Caki2 (cell line): Measurements from ENCODE around the gene CDH4. TPM values are rescaled to one million over a fixed set of nuclear protein-coding genes. Genes with fewer than 3 reads are reported as not detected.
"Not testable (repeated sequence)": the region's sequence is repeated elsewhere in the genome, so short reads cannot be mapped to it uniquely, and the experiment has no call there.

Source experiments
- DNase-seq: peaks from one replicate; pipeline ENCODE4 v3.0.0-alpha.2; 2015; ENCODE audit warnings: low read depth
- in situ Hi-C: cut with HindIII; loops from 2 replicates; pipeline ENCODE4 v1.10.0; 2016; ENCODE audit warnings: low sequenced_read_pairs, low pct_unique_long_range_greater_than_20kb, mixed read lengths
- total RNA-seq: library from RNA; depleted of rRNA; stranded (reverse); fragments of >200 nt; shearing (Covaris generic); gene quantifications from 2 replicates; pipeline ENCODE4 v1.2.3, GENCODE V29; 2014; ENCODE audit warnings: low replicate concordance

The CDH4 gene
- total RNA-seq, 1 experiment from 2014 or later = 2.7 TPM

DNA sequence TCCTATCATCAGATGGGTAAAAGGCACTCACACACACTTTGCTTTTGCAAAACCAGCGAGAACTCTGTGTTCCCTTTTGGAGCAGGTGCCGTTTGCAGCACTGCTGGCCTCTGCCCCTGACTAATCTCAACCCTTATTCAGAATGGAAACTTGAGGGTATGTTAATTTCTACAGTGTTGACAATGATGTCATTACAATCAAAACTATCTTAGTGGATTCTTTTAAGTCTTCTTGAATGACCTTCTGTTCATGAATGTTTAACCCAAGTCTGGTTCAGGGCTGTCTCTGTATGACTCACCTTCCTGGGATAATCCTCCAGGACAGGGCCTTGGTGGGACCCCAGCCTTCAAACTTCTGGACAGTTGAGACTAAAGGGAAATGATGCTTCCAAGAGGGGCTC lies 197.9 kb downstream of the CDH4 start:
- peak; percentile 48 for DNase-seq
- in situ Hi-C loops = no loop called here

DNA sequence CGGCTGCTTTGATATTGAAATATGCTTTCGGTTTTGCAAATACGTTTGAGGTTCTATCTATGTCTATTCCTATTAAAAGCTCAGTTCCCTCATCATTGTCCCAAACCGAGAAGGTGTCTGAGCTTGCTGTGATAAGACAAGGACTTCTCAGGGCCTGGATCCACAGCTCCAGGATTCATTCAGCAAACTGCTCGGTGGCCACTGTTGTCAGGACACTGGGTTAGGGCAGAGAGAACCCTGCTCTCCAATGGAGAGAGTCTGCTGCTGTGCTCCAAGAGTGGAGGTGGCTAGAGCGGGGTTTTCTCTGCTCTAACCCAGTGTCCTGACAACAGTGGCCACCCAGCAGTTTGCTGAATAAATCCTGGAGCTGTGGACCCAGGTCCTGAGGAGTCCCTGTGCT lies 198.5 kb downstream of the CDH4 start:
- in situ Hi-C loops = no loop called here
- no peak for DNase-seq

DNA sequence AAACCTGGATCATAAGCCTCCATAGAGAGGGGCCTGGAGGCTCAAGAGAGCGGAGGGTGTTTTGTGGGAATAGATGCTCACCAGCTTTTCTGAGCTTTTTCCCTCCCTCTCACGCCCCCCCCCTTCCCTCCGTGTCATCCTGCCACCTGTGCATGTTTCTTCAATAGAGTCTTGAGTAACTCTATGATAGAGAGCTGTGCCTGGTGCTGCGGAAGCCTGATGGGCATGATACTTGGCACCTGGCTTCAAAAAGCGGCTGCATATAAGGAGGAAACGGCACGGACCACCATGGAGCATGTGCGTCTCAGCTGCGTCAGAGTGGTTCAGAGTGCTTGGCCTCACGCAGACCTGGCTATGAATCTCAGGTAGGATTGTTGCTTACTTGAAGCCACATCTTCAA lies 198.9 kb downstream of the CDH4 start:
- no peak for DNase-seq
- in situ Hi-C loops = no loop called here

DNA sequence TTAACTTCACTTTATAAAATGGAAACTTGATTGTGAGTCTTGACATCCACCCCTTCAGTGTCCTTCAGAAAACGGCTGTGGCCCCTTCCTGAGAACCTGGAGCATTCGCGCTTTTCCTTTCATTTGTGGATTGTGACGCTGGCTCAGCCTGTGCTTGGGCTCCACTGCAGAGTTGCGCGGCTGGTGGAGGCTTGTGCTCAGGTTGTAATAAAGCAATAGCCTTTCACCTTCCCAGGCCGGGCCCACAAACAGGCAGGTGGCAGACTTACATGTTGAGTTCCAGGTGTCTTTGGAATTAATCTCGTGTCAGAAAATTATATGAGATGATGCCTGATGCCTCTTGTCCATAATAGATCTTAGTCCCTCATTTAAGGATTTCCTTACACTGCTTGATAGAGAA lies 199.9 kb downstream of the CDH4 start:
- no peak for DNase-seq

DNA sequence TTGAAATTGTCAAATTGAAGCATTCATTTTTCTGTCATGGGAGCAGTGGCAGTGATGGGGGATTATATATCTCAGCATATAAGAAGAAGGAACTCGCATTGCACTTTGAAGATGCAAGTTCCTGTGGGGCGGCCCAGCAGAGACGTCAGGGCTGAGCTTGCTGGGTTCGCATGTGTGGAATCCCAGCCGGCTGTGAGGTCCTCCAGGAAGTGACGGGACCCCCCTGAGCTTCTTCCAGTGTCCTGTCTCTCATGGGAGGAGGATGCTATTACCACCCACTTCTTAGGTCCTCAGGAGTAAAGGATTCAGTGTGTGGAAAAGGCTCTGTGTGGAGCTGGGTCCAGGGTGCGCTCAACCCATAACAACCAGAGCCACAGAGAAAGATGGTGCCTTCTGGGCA lies 201.2 kb downstream of the CDH4 start:
- no peak for DNase-seq
- in situ Hi-C loops = no loop called here

More for the DNA sequence above, 199.9 kb downstream of the CDH4 start:
- in situ Hi-C loops = no loop called here

DNA sequence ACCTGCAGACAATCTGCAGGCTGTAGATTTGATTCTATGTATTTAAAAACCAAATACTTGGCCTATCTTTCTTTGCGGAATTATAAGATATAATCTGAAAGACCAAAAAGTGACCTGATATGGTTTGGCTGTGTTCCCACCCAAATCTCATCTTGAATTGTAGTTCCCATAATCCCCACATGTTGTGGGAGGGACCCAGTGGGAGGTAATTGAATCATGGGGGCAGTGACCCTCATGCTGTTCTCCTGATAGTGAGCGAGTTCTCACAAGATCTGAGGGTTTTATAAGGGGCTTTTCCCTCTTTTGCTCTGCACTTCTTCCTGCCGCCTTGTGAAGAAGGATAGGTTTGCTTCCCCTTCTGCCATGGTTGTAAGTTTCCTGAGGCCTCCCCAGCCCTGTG lies 201.6 kb downstream of the CDH4 start:
- in situ Hi-C loops, DNase-seq: not testable (repeated sequence)

DNA sequence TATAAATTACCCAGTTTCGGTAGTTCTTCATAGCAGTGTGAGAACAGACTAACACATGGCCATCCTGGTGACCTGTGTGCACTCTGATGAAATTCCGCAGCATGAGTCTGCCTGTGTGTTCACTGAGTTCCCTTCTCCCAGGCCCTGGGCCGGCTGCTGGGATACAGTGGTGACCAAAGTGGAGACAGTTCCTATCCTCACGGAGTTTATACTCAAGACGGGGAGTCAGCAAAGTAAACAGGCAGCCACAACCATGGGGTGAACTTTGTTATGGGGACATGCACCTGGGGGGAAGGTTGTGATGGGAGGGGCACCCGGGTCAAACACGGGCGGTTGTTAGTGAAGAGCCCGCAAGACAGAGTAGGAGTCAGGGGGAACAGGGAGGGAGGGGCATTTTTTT lies 202.0 kb downstream of the CDH4 start:
- in situ Hi-C loops = no loop called here
- no peak for DNase-seq

DNA sequence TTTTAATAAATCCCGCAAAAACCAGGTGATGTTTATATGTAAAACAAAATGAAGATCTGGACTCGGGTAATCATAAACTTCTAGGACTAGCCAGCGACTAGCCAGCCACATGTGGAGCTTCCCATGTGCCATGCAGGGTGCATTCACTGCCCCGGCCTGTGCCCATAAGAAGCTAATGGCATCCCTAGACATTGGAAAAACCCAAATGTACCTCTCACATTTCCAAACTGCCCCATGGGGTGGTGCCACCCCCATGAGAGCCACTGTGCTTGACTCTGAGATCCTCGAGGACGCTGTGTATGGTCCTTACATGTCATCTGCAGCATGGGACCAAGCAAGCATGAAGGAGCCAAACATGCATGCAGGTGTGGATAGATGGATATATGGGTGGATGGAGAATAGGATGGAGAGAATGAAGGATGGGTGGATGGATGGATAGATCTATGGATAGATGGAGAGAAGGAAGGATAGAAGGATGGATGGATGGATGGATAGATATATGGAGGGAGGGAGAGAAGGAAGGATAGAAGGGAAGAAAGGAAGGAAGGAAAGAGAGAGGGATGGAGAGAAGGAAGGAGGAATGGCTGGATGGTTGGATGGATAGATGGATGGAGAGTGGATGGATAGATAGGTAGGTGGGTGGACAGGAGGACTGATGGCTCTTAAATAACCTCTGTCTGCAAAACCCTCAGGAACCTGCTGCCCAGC lies 203.6 kb downstream of the CDH4 start:
- in situ Hi-C loops = no loop called here
- no peak for DNase-seq

DNA sequence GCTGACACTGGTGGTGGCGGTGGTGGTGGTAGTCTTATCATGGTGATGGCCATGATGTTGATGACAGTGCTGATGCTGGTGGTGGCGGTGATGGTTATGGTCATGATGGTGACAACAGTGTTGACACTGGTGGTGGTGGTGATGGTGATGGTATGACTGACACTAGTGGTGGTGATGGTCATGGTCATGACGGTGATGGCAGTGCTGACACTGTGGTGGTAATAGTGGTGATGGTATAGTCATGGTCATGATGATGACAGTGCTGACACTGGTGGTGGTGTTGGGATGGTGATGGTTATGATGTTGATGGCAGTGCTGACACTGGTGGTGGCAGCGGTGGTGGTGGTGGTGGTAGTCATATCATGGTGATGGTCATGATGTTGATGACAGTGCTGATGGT lies 205.7 kb downstream of the CDH4 start:
- in situ Hi-C loops = no loop called here
- no peak for DNase-seq

DNA sequence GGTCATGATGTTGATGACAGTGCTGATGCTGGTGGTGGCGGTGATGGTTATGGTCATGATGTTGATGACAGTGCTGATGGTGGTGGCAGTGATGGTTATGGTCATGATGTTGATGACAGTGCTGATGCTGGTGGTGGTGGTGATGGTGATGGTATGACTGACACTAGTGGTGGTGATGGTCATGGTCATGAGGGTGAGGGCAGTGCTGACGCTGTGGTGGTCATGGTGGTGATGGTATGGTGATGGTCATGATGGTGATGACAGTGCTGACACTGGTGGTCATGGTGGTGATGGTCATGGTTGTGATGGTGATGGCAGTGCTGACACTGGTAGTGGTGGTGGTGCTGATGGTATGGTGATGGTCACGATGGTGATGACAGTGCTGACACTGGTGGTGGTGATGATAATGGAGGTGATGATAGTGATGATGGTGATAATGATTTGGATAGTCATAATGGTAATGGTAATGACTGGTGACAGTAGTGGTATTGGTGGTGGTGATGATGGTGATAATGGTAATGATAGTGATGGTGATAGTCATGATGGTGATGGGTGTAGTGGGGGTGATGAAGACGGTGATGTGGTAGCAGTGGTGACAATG lies 206.2 kb downstream of the CDH4 start:
- in situ Hi-C loops = no loop called here
- no peak for DNase-seq

DNA sequence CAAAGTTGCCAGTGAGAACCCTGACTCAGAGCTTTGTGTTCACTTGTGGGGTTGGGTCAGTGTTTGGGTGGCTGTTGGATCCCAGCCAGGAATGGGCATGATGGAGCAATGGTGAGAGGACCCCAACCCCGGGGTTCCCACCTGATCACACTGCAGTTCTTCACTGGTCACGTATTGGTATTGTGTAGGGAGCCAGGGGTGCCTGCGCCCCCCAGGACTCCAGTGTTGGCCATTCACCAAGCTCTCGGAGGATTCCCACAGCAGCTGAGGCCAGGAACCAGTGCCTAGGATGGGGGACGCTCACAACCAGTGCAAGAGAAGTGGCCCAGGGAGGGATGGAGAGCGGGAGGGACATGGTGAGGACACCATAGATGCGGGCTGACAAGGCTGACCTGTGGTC lies 207.2 kb downstream of the CDH4 start:
- in situ Hi-C loops = no loop called here
- no peak for DNase-seq

DNA sequence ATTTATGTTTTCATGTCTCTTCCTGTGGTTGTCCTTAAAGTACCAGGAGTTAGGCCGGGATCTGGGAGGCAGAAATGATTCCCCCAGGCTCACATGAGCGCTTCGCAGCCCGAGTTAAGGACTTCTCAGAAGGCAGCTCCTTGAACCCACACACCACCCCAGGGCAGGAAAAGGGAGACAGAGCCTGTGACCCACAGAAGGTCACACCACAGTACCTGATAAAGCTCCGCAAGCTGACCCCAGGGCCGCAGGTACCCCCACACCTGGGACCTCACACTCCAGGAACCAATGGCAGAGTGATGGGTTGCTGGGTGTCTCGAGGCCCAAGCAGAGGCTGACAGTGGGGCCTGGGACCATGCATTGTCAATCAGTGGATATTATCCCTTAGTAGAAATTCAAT lies 207.6 kb downstream of the CDH4 start:
- no peak for DNase-seq
- in situ Hi-C loops = no loop called here

DNA sequence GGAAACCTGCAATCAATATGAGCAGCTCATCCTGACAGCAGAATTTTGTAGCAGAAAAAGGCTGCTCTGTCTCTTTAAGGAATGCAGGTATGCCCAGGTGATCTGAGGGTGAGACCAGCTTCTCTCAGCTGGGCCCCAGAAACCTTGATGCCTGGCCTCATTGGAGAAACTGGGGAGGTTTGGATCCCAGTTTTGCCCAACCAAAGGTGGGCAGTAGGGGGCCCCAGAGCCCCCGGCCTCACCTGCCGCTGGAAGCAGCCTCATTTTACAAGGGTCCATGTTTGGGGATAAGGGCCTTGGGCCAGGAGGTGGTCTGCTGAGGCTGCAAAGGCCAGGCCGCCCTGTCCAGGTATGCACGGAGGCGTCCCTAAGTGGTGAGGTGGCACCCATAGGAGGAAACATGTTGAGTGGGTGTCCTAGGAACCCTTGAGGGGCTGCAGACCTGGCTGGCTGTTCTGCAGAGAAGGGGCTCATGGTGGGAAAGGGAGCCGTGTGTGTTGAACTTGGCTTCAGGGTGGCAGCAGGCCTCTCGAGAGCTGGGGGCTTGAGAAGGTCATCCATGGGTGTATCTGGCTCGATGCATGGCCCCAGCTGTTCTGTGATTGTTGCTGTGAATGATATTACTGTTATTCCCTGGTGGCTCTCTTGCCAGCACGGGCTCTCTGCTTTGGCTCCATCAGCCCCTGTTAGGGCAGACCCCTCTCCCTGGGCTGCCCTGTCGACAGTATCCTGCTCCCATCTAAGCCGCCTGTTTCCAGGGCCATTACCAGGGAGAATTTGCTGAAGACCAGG lies 208.4 kb downstream of the CDH4 start:
- in situ Hi-C loops = no loop called here
- no peak for DNase-seq

DNA sequence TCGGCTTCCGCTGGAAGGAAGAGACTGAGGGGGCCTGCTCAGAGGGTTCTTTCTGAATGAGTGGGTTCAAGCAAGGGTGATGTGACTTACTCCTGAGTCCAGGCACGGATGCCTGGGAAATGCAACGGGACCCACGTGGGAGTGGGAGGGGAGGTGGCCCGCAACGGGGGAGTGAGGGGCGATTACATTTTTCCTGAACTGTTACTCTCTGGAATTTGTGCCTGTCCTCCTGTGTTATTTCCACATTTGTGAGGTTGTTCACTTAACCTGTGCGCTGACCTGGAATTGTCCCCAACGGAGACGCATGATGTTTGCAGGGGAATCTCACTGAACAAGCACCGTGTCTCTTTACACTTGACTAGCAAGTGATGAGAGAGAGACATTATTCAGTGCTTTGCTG lies 209.4 kb downstream of the CDH4 start:
- no peak for DNase-seq
- in situ Hi-C loops = no loop called here

DNA sequence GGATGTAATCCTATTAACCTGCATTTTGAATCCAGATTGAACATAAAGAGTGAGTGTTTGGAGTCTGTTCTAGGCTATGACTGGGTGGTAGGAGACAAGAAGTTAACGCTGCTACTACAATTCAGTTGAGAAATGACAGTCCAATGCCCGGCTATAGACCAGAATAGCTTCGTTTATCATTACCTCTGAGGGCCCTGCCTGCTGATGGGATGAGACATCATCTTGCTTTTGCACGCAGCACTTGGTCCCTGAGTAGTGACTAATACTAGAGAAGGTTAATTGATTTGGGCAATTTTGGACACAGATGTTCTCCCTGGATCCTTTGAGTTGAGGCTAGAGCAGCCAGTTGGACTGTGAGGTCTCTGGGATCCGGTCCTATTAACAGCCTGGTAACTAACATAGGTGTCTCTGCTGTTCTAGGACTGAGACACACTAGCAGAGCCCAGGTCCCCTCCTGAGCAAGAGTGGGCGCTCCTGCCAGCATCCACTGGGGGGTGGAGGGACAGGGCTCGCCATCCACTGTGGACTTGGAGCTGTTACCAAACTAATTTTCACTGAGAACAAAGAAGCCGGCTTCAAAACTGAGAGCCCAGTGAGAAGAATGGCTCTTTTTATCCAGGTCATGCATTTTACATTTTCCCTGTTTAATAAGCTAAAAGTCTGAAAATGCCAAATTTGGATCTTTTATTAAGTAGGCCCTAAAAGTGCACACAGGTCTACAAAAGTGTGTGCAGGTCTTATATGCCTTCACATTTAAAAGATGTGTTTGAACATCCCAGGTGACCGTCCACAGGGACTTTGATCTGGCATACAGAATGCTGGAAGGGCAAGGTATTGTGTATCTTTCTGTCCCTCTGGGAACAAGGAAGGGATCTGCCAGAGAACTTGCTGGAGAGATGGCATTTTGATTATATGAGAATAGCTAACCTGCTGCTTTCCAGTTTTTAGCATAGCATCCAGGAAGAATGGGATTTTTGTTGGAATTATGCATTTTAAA lies 212.5 kb downstream of the CDH4 start:
- in situ Hi-C loops = no loop called here
- no peak for DNase-seq

DNA sequence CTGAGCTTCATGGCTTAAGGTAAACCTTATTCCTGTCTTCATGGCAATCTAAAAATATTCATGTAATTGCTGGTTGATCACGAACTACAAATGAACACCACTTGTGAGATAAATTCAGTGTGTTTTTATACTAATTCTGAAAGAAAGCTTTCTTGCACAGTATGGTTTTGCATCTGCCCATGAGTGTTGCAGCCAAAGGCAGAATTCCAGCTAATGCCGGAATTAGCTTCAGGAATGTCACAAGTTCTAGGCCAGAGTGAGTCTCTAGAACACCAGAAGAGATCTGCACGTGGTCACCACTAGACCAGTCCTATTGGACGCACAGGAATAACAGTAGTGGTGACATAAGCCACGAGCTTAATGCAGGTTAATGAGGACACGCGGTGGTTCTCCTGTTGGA lies 223.7 kb downstream of the CDH4 start:
- in situ Hi-C loops = no loop called here
- DNase-seq = no peak

DNA sequence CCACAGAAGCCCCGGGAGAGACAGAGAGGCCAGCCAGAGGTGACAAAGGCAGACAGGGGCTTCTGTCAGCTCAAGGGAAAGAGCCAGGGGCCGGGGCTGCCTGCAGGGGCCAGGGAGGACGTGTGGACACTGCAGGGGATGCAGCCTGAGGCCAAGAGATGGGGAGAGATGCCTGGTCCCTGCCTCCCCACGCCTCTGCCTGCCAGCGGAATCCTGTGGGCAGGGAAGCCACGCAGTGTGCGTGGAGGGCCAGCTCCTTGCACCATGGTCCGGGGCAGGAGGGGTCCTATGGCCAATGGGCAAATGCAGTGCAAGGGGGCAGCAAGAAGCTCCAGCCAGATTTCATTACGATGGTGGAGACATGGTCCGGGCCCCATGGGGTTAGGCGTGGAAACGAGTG lies 224.9 kb downstream of the CDH4 start:
- in situ Hi-C loops = no loop called here
- DNase-seq = no peak

DNA sequence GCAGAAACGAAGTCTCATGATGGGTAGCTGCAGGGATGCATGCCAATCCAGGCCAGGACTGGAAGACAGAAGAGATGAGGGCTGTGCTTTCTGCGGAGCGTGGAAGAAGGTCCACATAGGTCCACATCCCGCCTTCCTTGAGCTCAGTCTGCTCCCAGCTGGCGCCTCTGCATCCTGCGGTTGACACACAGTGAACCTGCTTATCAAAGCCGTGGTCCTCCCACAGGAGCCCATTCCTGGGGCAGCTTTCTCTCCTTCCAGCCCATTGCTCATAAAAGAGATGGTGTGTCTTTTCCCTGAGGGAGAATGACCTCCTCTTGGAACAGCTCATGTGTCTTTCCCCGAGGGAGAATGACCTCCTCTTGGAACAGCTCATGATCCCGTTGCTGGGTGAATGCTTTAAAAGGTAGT lies 225.4 kb downstream of the CDH4 start:
- DNase-seq = no peak
- in situ Hi-C loops = no loop called here
